Loucy (cell line): ENCODE data around the gene TTLL7.

ENCODE experiments used
- EZH2phosphoT487 ChIP-seq: fragments of 200-600 bp; IDR thresholded peaks from 2 replicates; pipeline ENCODE4 v1.6.1; 2018; ENCODE audit warnings: antibody characterized with exemption, mild to moderate bottlenecking, moderate library complexity, borderline replicate concordance
- TF ChIP-seq, protein P1 (sequence below): fragments of 200-600 bp; sonication (generic); conservative IDR thresholded peaks from 2 replicates; pipeline ENCODE4 v1.5.1; 2014; ENCODE audit warnings: mild to moderate bottlenecking, antibody characterized with exemption, low read length

DNA sequence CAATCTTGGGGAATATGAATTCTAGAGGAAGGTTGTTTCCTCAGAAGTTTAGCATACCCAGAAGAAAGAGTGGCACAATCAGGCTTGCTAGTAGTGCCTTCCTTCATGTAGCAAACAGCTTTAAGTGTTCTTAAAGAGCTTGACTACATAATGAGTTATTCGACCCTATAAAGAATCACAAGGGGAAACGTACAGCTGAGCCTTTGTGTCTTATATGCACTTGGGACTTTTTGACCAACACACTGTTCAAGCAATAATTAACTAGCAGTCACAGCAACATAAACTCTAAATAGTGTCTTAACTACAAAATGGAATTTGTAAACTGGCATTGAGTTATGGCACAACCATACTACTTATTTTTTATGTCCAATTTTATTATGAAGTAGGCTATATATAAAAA is 86.1 kb downstream of the TTLL7 start:
- TF ChIP-seq, protein P1, sequence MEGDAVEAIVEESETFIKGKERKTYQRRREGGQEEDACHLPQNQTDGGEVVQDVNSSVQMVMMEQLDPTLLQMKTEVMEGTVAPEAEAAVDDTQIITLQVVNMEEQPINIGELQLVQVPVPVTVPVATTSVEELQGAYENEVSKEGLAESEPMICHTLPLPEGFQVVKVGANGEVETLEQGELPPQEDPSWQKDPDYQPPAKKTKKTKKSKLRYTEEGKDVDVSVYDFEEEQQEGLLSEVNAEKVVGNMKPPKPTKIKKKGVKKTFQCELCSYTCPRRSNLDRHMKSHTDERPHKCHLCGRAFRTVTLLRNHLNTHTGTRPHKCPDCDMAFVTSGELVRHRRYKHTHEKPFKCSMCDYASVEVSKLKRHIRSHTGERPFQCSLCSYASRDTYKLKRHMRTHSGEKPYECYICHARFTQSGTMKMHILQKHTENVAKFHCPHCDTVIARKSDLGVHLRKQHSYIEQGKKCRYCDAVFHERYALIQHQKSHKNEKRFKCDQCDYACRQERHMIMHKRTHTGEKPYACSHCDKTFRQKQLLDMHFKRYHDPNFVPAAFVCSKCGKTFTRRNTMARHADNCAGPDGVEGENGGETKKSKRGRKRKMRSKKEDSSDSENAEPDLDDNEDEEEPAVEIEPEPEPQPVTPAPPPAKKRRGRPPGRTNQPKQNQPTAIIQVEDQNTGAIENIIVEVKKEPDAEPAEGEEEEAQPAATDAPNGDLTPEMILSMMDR: no peak
- no peak for TF ChIP-seq EZH2phosphoT487
